Measurements from ENCODE around the gene EPHA3.

- TF ChIP-seq, protein P1, sequence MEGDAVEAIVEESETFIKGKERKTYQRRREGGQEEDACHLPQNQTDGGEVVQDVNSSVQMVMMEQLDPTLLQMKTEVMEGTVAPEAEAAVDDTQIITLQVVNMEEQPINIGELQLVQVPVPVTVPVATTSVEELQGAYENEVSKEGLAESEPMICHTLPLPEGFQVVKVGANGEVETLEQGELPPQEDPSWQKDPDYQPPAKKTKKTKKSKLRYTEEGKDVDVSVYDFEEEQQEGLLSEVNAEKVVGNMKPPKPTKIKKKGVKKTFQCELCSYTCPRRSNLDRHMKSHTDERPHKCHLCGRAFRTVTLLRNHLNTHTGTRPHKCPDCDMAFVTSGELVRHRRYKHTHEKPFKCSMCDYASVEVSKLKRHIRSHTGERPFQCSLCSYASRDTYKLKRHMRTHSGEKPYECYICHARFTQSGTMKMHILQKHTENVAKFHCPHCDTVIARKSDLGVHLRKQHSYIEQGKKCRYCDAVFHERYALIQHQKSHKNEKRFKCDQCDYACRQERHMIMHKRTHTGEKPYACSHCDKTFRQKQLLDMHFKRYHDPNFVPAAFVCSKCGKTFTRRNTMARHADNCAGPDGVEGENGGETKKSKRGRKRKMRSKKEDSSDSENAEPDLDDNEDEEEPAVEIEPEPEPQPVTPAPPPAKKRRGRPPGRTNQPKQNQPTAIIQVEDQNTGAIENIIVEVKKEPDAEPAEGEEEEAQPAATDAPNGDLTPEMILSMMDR (conservative IDR thresholded peaks at IDR 0.05; ENCODE audit: low read length) = no peak
- no peak for TF ChIP-seq EZH2phosphoT487 (IDR thresholded peaks at IDR 0.05; ENCODE audit: borderline replicate concordance)
Observed at GRCh38 chr3:89367166-89367565, 259.7 kb downstream of the EPHA3 start.
